A673 (cell line): ENCODE measurements around the gene C8B. TPM values are rescaled to one million over a fixed set of nuclear protein-coding genes. Genes with fewer than 3 reads are reported as not detected.

Source experiments
- BruUV-seq: library from RNA; stranded (reverse); fragments of 400-500 nt; replicated peaks from 2 replicates; lab custom pipeline; 2021; lab: Mats Ljungman, UMichigan
- CTCF ChIA-PET: fragments of 300-600 bp; sonication (Branson Sonifier 250); formaldehyde crosslinking; loops from one replicate; lab custom pipeline; 2022; ENCODE audit warnings: antibody characterized with exemption; lab: Charles Lee
- POLR2A ChIA-PET: fragments of 300-600 bp; sonication (Branson Sonifier 250); formaldehyde crosslinking; loops from one replicate; lab custom pipeline; 2022; ENCODE audit warnings: antibody characterized with exemption; ENCODE audit not compliant: low non-redundant PET; lab: Charles Lee
- DNase-seq: peaks from one replicate; pipeline ENCODE4 v3.0.0-alpha.2; 2015; ENCODE audit warnings: low spot score
- H3K27ac ChIP-seq: fragments of 200-600 bp; sonication (generic); 2 replicates; pipeline ENCODE4 v1.5.1; 2016; ENCODE audit warnings: mixed run types, low read depth, mild to moderate bottlenecking, mixed read lengths, antibody characterized with exemption, low read length; ENCODE audit not compliant: poor library complexity, severe bottlenecking
- H3K27me3 ChIP-seq: fragments of 200-600 bp; sonication (generic); replicated peaks from 2 replicates; pipeline ENCODE4 v1.6.1; 2017; ENCODE audit warnings: mixed run types, low read depth, mild to moderate bottlenecking, mixed read lengths, antibody characterized with exemption, low read length; ENCODE audit not compliant: insufficient read depth, poor library complexity
- H3K36me3 ChIP-seq: fragments of 200-600 bp; sonication (generic); 2 replicates; pipeline ENCODE4 v1.6.1; 2016; ENCODE audit warnings: mixed run types, mild to moderate bottlenecking, mixed read lengths, antibody characterized with exemption, low read length; ENCODE audit not compliant: insufficient read depth, poor library complexity, severe bottlenecking
- H3K4me1 ChIP-seq: fragments of 200-600 bp; sonication (generic); 2 replicates; pipeline ENCODE4 v1.6.1; 2017; ENCODE audit warnings: mixed run types, mild to moderate bottlenecking, mixed read lengths, antibody characterized with exemption, low read length; ENCODE audit not compliant: insufficient read depth, poor library complexity, severe bottlenecking
- H3K4me3 ChIP-seq: fragments of 200-600 bp; sonication (generic); 2 replicates; pipeline ENCODE4 v1.5.1; 2016; ENCODE audit warnings: low read depth, mixed run types, mild to moderate bottlenecking, mixed read lengths, low read length; ENCODE audit not compliant: poor library complexity, severe bottlenecking
- H3K9me3 ChIP-seq: fragments of 200-600 bp; sonication (generic); 2 replicates; pipeline ENCODE4 v1.6.1; 2016; ENCODE audit warnings: mixed run types, low read depth, mild to moderate bottlenecking, mixed read lengths, antibody characterized with exemption, low read length; ENCODE audit not compliant: poor library complexity, severe bottlenecking
- EZH2 ChIP-seq: fragments of 200-600 bp; sonication (generic); IDR thresholded peaks from 2 replicates; pipeline ENCODE4 v1.6.1; 2017; ENCODE audit warnings: borderline replicate concordance, low read depth, mild to moderate bottlenecking, mixed read lengths, antibody characterized with exemption, low read length; ENCODE audit not compliant: poor library complexity, severe bottlenecking
- intact Hi-C: fragments of 100-400 bp; cut with micrococcal nuclease; formaldehyde crosslinking; loops from one replicate; pipeline ENCODE4 v1.10.0; 2022; ENCODE audit not compliant: unreplicated experiment
- total RNA-seq: library from RNA; stranded (reverse); gene quantifications from 2 replicates; pipeline ENCODE4 v1.2.3, GENCODE V29; 2021
- TF ChIP-seq, protein P1 (sequence below): fragments of 300-800, 200-600 bp; sonication (generic); conservative IDR thresholded peaks from 2 replicates; pipeline ENCODE4 v1.5.1; 2017; ENCODE audit warnings: low read depth, mild to moderate bottlenecking, antibody characterized with exemption, low read length, moderate library complexity, mixed read lengths

Gene C8B
- total RNA-seq, 1 experiment from 2014 or later: 0.39 TPM

DNA sequence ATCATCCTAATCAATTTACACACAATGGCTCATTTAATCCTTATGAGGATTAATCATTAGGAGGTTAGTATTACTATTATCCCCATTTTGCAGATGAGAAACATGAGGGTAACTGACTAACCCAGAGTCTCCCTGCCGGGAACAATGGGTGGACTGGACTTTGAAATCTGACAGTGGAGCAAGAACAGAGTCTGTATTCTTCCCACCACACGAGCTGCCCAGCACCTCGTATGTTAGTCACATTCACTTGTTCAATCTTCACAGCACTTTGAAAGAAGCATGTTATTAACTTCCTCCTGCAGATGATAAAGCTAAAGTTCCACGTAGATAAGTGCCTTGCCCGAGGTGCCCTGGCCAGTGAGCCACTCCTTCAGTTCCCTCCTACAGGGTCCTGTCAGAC, 12.4 kb downstream of the C8B start:
- ChIA-PET CTCF (no interaction called here), POLR2A (no interaction called here)
- no peak for DNase-seq
- H3K36me3 ChIP-seq: no peaks in the 10 kb centered on the region
- no peak for TF ChIP-seq EZH2
- TF ChIP-seq, protein P1, sequence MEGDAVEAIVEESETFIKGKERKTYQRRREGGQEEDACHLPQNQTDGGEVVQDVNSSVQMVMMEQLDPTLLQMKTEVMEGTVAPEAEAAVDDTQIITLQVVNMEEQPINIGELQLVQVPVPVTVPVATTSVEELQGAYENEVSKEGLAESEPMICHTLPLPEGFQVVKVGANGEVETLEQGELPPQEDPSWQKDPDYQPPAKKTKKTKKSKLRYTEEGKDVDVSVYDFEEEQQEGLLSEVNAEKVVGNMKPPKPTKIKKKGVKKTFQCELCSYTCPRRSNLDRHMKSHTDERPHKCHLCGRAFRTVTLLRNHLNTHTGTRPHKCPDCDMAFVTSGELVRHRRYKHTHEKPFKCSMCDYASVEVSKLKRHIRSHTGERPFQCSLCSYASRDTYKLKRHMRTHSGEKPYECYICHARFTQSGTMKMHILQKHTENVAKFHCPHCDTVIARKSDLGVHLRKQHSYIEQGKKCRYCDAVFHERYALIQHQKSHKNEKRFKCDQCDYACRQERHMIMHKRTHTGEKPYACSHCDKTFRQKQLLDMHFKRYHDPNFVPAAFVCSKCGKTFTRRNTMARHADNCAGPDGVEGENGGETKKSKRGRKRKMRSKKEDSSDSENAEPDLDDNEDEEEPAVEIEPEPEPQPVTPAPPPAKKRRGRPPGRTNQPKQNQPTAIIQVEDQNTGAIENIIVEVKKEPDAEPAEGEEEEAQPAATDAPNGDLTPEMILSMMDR: no peak
- intact Hi-C loops: no loop called here
- no peaks in the 10 kb centered on the region for H3K27me3 ChIP-seq
- H3K4me3 ChIP-seq: no peak overlapping the region
- H3K27ac ChIP-seq: no peak overlapping the region
- H3K9me3 ChIP-seq: no peaks in the 10 kb centered on the region
- no peaks in the 10 kb centered on the region for H3K4me1 ChIP-seq
- no TSS peak for BruUV-seq

DNA sequence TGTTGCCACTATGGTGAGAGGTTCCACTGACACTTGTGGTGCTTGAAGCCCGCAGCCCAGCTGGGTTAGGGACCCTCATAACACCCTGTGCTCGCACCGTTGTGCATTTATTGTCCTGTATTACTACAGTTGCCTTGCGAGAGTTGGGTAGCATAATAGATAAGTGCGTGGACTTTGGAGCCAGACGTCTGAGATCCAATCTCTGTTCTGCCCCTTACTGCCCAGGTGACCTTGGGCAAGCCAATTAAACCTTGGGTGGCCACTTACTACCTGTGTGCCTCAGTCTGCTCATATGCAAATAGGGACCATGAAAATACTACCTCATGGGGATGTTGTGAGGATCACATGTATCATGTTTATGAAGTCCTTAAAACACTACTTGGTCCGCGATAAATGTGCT, 13.3 kb downstream of the C8B start:
- Histone ChIP-seq H3K4me3 (no peak overlapping the region), H3K9me3 (no peaks in the 10 kb centered on the region), H3K36me3 (no peaks in the 10 kb centered on the region), H3K27ac (no peak overlapping the region), H3K27me3 (no peaks in the 10 kb centered on the region), H3K4me1 (no peaks in the 10 kb centered on the region)
- DNase-seq: no peak
- intact Hi-C loops: no loop called here
- no peak for TF ChIP-seq EZH2
- TF ChIP-seq, protein P1: no peak
- ChIA-PET CTCF (no interaction called here), POLR2A (no interaction called here)
- no TSS peak for BruUV-seq

DNA sequence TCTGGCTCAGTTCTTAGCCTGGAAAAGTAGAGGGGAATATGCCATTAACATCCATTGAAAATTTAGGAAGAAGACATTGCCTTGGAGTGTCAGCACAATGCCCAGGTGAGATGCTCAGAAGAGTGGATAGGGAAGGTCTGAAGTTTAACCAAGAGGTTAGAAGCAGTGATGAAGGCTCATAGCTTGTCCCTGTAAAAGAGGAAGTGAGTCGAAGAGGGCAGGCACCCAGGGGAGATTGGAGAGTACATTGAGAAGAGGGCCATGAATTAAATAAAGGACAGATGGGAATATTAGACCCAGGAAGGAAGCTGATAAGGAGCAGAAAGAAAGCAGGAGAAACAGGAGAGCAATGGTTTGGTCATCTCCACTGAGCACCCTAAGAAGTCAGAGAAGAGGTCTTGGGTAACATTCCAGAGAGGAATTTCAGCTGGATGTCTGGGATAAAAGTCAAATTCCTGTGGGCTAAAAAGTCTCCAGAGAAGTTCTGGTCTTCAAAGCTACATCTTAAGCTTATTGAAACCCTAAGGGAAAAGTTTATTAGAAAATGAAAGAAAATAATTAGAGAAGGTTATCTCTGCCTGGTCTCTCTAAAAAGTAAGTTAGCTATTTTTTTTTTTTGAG, 17.3 kb downstream of the C8B start:
- no peak overlapping the region for H3K4me3 ChIP-seq
- ChIA-PET CTCF (no interaction called here), POLR2A (interaction anchor here (0.5 kb wide), 1 partner anchor 457 kb away, joined by 3 read pairs; no protein-coding TSS in a partner anchor)
- no peak for DNase-seq
- H3K27ac ChIP-seq: no peak overlapping the region
- H3K4me1 ChIP-seq: no peaks in the 10 kb centered on the region
- TF ChIP-seq EZH2: no peak
- TF ChIP-seq, protein P1: no peak
- BruUV-seq: no TSS peak
- intact Hi-C loops: no loop called here
- no peaks in the 10 kb centered on the region for H3K27me3 ChIP-seq
- no peaks in the 10 kb centered on the region for H3K9me3 ChIP-seq
- H3K36me3 ChIP-seq: no peaks in the 10 kb centered on the region
